GM12873 (cell line): ENCODE measurements around the gene SLC24A3.

Experiments
- CTCF ChIP-seq: IDR thresholded peaks from 2 replicates; pipeline ENCODE4 v1.5.1; 2012; ENCODE audit warnings: low read depth, mild to moderate bottlenecking, moderate library complexity, low read length, control low read depth; ENCODE audit not compliant: insufficient read depth; ENCODE audit errors: missing control alignments

Gene SLC24A3

GRCh38 chr20:19715986-19716385, 503.5 kb downstream of the SLC24A3 start:
- no peak for TF ChIP-seq CTCF

GRCh38 chr20:19718880-19719279, 506.4 kb downstream of the SLC24A3 start:
- no peak for TF ChIP-seq CTCF

- TF ChIP-seq CTCF, result no peak
Observed at GRCh38 chr20:19720991-19721390, 508.5 kb downstream of the SLC24A3 start.

GRCh38 chr20:19723051-19723450, 510.6 kb downstream of the SLC24A3 start:
- TF ChIP-seq CTCF, result no peak

GRCh38 chr20:19723813-19724430, 511.5 kb downstream of the SLC24A3 start:
- TF ChIP-seq CTCF, result no peak

GRCh38 chr20:19725373-19725772, 512.9 kb downstream of the SLC24A3 start:
- no peak for TF ChIP-seq CTCF

- TF ChIP-seq CTCF, result no peak
Observed at GRCh38 chr20:19725814-19726525, 513.5 kb downstream of the SLC24A3 start.
